Embryonic facial prominence (tissue), 1 donor: Measurements from ENCODE around the gene IER3.

ENCODE experiments used
- DNase-seq: peaks from one replicate; pipeline ENCODE4 v3.0.0-alpha.2; 2016; ENCODE audit errors: extremely low spot score

IER3 gene

GRCh38 chr6:30703821-30704220 is 40.5 kb downstream of the IER3 start:
- DNase-seq: no peak

- no peak for DNase-seq
Measured at GRCh38 chr6:30703011-30703410, 41.3 kb downstream of the IER3 start.

- no peak for DNase-seq
Measured at GRCh38 chr6:30700340-30700739, 44.0 kb downstream of the IER3 start.

- no peak for DNase-seq
Measured at GRCh38 chr6:30696432-30696831, 47.9 kb downstream of the IER3 start.
